ENCODE data around the gene FAM237A.

The FAM237A gene

DNA sequence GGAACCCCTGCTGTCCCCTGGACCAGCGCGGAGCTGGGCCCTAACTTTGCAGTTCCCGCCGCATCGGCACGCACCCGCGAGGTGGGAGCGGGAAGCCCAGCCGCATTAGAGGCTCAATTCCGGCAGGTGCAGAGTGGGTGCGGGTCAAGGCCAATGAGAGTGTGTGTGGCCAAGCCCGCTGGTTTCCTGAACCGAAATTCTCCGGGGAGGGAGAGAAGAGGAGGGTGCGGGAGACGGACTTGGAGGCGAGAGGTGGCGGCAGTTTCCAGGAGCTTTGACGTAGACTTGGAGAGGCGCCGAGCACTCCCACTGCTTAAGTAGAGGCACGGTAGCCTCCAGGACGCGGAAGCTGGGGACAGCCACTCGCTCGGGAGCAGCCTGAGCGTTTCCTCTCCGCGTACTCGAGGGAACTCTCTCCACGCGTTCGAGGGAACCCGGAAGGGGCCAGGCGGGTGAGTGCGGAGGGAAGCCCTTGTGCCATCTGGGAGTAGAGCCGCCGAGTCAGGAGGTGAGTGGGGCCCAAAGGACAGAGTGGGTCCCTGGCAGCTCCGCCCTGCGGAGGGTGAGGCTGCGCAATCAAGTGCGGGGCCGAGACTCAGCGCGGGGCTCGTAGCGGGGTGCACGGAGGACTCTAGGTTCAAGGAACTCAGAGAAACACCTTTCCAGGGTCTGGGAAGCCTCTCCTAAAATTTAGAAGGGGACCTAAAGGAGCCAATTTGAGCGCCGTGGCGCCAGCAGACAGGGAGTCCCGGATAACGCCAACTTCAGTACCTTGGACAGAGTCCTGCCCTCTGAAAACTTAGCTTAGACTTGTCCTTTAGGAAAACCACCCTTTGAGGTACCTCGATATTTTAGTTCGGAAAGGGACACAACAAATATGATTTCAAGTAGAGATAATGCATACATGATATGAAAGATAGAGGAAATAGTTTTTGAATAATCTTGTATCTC, at the start of gene FAM237A:
TSS of gene FAM237A (plus strand) at position 413 of the 951 bp plus-strand sequence. CDS start 1,750 bp downstream, outside the sequence.
- DNase-seq: no peak

DNA sequence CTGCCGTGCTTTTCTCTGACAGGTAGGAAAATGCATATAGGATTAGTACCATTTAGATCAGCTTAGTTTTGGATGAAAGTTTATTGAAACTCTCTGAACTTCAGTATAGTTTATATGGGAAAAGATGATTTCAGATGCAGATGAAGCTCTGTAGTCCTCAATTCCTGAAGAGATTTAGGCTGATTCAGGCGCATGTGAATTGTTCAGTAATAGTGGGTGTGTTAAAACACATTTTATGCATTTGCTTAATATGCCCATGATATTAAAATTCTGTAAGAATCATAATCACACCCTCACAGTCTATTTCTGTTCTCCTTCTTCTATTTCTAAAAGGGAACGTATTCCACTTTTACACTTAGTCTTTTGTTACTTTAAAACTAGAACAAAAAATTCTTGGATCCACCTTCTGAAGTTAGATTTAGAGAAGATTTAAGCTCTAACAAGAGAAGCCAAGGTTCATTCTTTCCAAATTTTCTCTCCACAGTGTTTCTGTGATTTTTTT, 44.5 kb upstream of the FAM237A start:
- no peak for DNase-seq

DNA sequence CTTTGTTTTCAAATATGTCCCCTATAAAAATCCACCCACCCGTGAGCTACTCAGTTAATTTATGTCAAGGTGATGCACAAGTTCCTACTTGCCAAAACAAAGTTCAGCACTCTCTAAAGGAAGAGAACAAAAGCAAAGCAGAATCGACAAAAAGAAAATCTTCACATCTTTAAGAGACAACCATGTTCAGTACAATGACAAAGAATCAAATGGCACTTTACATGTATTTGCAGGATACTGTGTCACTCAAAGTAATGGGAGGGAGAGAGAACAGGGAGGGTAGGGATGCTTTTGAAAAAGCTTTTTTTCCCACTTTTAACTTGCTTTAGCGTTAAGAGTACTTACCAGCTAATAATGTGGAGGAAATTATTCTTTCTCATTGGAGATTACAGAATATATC, 39.0 kb upstream of the FAM237A start:
- no peak for DNase-seq

DNA sequence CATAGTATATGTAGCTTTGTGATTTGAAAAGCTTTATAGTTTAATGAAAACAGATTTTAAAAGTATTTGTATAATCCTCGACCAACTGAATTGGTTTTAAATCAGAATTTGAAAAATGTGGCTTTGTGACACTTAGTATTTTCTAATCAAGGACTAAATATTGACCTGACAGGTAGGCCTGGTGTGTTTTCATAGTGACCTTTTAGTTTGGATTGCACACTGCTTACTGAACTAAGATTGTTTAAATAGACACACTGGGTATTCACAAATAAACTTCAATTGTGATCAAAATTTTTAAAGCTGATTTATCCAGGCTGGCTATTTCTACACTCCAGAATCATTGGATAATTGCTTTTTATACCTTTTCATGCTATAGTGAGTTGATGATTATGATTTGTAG, 31.8 kb upstream of the FAM237A start:
- no peak for DNase-seq

DNA sequence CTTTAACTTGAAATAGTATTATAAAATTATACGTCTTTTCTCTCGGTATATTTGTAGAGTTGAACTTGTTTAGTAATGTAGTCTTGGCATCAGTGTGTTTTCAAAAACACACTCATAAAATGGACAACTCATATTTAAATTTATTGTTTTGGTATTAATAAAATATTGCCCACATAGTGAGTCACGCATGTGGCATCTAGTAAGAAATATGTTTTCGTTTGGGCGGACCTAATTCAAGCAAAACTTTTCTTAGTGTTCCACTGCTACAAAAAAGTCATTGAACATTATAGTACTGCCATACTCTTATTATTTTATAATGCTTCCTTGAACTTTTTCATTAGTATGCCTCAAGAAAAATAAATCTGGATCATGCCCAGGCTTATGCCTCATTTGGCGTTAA, 31.1 kb upstream of the FAM237A start:
- DNase-seq: no peak

DNA sequence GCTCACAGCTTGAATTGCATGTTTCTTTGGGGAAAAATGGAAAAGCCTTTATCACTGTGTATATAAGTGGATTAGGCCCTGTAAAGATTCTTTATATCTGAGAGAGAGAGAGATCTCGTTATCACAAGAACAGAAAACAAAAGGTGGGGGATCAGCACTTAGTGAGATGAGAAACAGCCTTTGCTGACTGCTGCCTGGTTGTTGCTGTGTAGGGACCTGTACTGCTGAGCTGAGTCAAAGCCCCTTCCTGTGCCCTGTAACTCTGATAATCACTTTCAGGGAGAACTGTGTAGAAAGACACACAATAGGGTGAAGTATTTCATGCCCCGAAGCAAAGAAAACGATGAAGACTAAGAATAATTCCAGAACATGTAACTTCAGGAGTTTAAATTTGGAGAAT, 30.6 kb upstream of the FAM237A start:
- DNase-seq: no peak

DNA sequence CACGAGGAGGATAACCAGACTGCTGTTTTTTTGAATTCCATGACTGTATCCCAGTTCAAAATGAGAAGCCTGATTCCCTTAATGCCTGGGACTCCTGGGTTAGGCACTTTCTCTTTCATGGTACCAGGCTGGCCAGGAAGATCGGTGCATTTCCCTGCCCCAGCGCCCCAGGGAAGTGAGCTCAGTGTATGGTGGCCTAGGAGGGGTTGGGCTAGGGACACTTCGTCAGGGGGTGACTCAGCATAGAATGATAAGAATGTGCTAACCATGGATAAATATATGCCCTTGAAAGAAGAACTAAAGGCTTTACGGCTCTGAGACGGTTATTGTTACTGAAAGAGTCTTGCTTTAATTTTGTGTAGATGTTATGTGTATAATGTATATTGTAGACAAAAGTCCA, 27.5 kb upstream of the FAM237A start:
- DNase-seq: no peak

DNA sequence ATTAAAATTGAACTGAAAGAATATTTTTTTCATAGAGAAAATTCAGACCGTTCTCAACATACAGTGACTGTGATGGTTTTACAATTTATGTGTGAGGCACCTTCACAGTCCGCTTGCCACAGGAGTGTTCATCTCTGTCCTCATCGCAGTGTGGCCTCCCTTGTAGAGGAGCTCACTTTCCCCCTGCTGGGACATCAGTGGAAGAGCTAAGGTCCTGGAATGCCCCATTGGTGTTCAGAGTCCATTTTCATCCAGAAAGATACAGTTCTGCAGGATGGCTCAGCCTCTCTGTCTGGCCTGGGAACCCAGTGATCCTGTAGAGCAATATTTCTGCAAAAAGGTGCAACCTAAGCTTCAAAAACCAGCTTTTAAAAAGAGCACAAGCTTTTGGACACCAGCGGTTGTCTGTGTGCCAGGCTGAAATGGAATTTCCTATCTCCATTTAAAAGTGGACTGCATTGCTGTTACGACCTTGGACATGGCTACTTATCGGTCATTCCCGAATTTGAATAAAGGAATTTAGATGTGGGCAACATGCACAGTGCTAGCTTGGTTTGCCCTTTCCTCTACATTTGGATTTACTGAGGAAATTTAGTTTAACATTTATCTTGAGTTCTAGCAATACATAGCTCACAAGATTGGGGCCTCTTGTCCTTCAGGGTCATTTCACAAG, 26.7 kb upstream of the FAM237A start:
- no peak for DNase-seq

DNA sequence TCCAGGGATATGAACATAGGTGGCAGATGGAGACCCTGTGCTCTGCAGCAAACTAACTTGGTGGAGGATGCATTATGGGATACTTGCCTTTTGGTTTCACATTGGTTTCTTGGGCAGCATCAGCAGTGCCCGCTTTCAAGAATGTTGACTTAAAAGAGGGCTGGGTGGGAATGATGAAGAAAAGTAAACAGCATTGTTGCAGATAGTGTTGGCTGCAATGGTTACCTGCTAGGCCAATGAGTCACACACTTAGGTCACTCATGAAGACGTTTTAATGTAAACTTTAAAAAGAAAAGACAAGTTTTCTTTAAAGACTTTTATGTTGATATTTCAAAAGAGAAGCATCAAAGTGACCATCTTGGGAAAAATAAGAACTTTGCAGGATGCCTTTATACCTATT, 26.1 kb upstream of the FAM237A start:
- DNase-seq: no peak

DNA sequence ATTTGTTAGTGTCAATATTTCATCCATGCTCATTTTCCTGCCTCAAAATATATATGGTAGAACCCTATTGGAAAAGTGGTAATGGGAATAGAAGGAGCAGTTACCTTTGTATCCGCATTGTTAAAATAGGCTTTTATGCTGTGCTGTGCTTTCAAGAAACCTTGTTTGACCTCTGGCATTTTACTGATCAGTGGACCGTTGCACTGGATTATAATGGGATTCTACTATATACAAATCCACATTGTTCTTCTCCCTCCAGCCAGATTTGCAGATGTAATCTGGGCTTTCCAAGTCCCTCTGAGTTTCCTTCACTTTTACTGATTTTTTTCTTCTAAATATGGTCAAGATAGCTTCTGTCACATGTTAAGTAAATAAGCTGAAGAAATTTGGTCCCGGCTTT, 23.3 kb upstream of the FAM237A start:
- DNase-seq: no peak

DNA sequence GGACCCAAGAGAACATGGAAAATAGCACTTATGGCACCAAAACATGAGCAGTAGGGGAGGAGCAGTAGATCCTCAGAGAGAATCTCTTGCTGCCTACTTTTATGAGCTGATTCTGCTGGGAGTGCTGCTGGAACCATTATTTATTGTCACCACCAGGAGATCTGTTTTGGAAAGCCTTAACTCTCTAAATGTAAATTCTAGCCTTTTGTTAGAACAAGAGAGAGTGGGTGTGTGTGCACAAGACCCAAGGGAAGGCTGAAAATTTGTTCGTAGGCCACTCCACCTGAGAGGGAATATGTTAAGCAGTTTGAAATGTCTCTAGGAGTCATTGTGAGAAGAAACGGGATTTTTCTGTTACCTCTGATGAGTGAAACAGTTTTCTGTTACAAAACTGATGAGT, 16.2 kb upstream of the FAM237A start:
- no peak for DNase-seq

DNA sequence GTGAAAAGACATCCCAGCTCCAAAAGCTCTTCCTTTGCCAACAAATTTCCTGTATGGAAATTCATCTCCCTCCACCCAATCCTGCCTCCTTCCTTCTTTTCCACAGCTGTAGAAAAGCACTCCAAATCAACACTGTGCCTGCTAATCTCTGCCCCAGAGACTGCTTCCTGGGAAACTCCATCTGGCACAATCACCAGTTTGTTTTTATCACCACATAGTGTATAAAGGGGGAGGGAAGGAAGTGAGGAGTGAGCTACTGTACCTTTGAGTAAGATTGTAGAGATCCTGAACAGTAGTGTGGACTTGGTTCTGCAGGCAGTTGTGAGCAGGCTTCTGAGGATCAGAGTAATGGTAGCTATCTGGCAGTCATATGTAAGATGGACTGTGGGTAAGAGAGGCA, 14.7 kb upstream of the FAM237A start:
- no peak for DNase-seq

DNA sequence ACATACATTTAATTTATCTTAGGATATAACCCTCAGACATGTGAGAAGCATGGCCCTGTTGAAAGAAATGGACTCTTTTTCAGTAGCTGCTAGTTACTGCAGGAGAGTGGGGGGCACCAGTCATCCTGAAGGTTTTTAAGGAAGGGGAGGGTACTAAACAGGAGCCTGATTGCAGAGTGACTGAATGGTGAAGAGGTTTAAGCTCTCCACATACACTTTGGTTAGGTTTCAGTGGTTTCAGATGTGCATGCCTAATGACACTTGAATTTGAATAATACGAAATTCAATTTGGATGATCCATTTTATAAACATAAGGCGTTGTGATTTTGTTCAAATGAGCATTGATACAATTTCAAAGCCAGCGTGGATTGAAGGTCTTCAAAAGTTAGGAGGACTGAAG, 10.9 kb upstream of the FAM237A start:
- no peak for DNase-seq

DNA sequence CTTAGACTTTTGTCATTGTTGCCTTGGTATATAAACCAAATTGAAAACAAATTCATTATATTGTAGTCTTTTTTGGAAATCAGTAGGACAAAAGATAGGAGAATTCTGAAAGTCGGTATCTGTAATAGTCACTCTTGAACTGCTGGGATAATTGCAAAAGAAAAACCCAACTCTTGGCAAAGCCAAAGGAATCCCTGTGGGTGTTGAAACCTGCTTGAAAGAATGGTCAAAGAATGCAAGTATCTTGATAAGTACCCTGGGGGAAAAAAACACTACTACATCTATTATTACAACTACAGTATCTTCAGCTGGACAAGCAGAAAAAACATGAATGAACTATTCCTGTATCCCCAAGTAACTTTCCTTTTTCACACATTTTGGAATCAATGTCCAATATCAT, 7.3 kb upstream of the FAM237A start:
- no peak for DNase-seq

DNA sequence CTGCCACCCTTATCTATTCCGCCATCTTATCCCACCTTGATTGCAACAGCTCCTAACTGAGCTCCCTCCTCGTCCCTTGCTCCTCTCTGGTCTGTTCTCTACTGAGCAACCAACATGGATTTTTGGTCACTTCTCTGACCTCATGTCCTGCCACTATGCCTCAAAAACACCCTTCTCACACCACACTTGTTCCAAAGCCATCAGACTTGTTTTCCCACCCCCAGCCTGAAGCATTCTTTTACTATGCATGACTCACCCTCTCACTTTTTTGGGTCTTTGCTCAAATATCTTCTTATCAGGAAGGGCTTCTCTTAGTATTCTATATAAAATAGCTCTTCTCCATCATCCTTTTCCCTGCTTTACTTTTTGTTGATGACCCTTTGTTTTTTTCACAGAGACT, 2.7 kb upstream of the FAM237A start:
- DNase-seq: no peak

DNA sequence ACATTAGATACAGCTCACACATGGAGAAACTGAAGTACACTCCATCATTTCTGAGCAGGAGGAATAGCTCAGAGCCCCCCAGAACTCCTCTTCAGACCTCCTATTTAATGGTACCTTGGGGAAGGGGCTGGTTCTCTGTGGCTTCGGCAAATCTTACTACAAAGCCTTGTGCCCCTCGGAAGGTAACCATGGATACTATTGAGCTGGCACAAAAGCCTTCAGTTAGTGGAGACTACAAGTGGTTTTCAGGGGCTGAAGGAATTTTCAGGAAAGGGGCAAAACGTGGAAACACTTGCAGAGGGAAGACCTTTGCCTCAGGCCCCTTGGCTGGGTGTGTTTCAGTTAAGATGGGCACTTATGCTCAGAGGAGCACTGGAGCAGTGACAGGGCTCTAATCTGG, 1.1 kb upstream of the FAM237A start:
- no peak for DNase-seq

DNA sequence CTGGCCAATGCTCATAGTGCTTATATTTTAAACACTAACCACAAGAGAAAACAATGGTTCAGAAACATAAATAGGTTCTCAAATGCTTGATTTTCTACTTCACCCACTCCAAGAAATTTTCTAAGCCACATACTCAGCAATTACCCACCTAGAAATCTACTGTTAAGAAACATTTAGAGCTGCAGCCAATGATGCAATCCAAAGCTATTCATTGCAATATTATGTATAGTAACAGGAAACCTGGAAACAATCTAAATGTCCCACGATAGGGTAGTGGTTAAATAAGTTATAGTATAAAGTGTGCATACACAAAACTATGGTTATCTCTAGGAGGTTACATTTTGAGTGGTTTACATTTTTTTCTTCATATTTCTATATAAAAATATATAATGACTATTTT, 5.7 kb downstream of the FAM237A start:
- DNase-seq: no peak

DNA sequence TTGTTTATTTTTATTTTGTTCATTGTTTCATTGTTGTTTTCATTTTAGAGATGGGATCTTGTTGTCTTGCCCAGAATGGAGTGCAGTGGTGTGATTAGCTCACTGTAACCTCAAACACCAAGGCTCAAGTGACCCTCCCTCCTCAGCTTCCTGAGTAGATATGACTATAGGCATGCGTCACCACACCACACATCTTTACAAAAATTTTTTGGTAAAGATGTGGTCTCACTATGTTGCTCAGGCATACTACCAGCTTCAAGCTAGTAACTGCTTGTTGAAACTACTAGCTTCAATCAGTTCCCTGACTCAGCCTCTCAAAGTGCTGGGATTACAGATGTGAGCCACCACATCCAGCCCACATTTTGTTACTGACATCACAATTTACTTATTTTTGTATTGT, 14.8 kb downstream of the FAM237A start:
- no peak for DNase-seq

DNA sequence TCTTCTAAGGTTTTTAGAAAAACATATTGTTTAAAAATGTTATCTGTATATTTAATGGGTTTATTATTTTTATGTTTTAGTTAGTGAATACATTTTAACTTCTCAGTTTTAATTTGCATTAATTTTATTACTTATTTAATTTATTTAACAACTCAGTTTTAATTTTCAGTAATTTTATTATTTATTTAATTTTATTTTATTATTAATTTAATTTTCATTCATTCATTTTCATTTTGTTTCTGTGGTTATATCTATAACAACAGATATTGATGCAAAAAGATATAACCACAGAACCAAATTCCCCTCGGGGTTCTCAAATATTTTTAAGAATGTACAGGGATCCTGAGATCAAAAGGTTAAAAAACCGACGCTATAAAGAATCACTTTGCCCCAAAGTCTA, 23.0 kb downstream of the FAM237A start:
- no peak for DNase-seq

DNA sequence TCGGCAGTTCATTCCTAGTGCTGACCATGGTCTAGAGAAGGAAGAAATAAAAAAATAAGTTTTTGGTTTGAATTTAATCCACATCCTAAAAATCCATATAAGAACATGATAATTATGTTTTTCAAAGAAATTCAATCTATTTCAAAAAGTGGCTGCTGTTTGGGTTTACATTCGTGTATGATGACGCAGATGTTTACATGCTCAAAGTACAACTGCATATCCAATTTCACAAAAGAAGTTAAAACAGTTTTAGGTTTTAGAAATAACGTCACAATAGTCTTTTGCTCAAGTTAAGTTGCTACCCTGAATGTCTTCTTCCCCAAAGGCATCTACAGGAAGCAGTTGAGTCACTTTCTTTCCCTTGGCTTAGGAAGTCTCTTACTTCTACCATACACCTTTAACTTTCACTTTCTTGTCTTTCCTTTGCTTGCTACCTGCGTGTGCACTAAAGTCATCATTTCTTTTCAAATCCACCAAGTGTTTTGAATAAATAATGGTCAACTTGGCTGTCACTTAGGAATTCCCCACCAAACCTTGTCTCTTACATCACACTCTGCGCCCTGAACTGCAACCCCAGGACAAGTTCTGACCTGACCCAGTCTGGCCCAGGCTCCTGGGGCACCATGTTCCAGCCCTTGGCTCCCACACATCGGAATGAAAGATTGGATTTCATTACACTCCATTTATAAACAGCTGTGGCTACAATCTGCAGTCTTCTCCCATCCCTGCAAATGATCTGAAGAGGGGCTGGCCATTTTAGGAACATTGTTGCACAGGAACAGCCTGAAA, 28.4 kb downstream of the FAM237A start:
- DNase-seq: no peak

DNA sequence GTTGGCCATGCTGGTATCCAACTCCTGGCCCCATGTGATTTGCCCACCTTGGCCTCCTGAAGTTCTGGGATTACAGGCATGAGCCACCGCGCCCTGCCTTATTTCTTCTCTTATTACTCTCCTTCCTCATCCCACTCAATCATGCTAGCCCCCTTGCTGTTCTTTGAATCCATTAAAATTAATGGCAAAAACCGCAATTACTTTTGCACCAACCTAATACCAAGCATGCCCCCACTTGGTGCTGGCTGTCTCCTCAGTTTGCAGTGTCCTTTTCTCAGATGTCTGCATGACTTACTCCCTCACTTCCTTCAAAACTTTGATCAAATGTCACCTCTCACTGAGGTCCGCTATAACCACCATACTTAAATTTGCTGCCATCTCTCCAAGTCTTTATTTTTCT, 41.3 kb downstream of the FAM237A start:
- DNase-seq: no peak

DNA sequence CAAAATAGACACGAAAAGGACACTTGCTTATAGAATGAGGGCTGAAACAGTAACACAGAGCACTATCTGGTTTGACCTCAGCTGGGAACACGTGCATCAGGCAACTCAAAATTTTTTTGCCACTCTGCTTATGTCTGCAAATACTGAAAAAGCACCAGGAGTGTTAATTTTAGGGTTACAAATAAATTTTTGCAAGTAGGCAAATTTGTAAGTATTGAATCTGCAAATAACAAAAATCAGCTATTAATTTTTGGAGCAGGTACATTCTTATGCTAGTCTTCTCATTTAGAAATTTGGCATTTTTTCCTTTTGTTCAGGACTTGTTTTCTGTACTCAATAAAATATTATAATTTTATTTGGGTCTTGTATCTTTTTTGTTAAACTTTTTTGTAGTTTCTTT, 46.2 kb downstream of the FAM237A start:
- DNase-seq: no peak

DNA sequence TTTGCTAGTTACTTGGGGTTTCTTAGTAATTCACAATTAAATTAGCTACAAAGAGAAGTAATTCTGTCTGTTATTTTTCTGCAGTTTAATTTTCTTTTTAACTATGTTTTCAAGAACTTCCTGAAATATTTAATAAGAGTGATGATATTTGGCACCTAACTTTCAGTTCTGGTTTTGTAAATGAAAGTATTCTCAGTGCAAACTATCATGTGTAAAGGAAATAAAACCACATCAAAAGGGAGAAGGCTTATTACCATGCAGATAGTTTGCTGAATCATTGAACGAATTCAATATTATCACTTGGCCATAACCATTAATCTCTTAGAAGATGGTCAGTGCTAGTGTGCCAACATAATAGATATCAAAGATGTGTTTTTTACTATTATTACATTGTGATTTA, 46.7 kb downstream of the FAM237A start:
- no peak for DNase-seq

All from stimulated activated CD4-positive, alpha-beta T cell treated with anti-CD3 and anti-CD28 coated beads, Interleukin-1b, Interleukin-23, amount 100 ng/mL, for 48 hours (primary cell).